ENCODE data around the gene POU2F1.

Gene POU2F1

GRCh38 chr1:167412920-167413319 is 192.2 kb downstream of the POU2F1 start:
- Histone ChIP-seq H3K4me3 (ENCODE audit: low read length) (no peak overlapping the region), H3K27ac (ENCODE audit: low read depth, low read length) (no peak overlapping the region), H3K27me3 (ENCODE audit: control insufficient read depth, insufficient read depth, low read length) (no peaks in the 10 kb centered on the region), H3K4me1 (ENCODE audit: control insufficient read depth, insufficient read depth, low read length) (no peaks in the 10 kb centered on the region), H3K9ac (ENCODE audit: low read length) (no peak overlapping the region), H3K36me3 (ENCODE audit: control insufficient read depth, insufficient read depth, low read length) (peaks cover 14% of the 10 kb centered on the region)

DNA sequence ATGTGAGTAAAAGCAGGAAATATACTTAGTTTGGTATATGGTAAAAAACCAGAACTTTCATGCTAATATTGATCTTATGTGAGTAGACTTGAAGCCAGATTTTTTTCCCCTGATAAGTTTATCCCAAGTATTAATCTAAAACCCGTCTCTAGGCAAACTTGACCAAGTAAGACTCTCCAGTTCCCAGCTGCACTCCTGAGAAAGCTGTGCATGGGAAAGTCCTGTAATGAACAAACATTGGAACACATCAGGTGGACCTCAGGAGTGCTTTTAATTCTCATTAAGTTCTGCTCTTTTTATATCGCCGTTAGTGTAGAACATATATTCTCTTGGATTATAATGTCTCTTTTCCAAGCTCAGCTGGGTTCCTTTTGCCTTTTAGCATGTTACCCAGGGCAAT is 192.6 kb downstream of the POU2F1 start:
- H3K27me3 ChIP-seq (ENCODE audit: control insufficient read depth, insufficient read depth, low read length): no peaks in the 10 kb centered on the region
- H3K27ac ChIP-seq (ENCODE audit: low read depth, low read length): no peak overlapping the region
- H3K4me3 ChIP-seq (ENCODE audit: low read length): no peak overlapping the region
- no peak overlapping the region for H3K9ac ChIP-seq (ENCODE audit: low read length)
- H3K36me3 ChIP-seq (ENCODE audit: control insufficient read depth, insufficient read depth, low read length): peaks cover 14% of the 10 kb centered on the region
- no peaks in the 10 kb centered on the region for H3K4me1 ChIP-seq (ENCODE audit: control insufficient read depth, insufficient read depth, low read length)

- no peak overlapping the region for H3K4me3 ChIP-seq (ENCODE audit: low read length)
- H3K4me1 ChIP-seq (ENCODE audit: control insufficient read depth, insufficient read depth, low read length): no peaks in the 10 kb centered on the region
- no peak overlapping the region for H3K27ac ChIP-seq (ENCODE audit: low read depth, low read length)
- no peaks in the 10 kb centered on the region for H3K27me3 ChIP-seq (ENCODE audit: control insufficient read depth, insufficient read depth, low read length)
- no peak overlapping the region for H3K9ac ChIP-seq (ENCODE audit: low read length)
- peaks cover 14% of the 10 kb centered on the region for H3K36me3 ChIP-seq (ENCODE audit: control insufficient read depth, insufficient read depth, low read length)
Measured at GRCh38 chr1:167416506-167416905, 195.8 kb downstream of the POU2F1 start.

DNA sequence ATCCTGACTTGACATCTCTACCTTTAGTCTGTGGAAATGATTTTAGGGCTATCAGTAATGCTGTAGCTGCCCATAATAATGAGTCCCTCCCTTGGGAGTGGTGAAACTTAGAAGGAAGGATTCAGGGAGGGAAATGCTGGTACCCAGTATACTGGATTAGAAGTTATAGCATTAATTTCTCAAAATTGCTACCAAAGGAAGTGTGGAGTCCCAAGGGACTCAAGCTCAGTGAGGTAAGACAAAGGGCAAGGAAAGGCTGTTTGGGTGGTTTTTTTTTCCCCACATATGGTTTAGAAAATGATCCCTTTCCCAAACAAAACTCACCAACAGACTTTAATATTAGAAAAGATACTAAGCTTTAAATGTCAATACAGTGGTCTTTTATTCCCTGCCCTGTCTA is 197.7 kb downstream of the POU2F1 start:
- H3K9ac ChIP-seq (ENCODE audit: low read length): no peak overlapping the region

GRCh38 chr1:167419245-167419644 is 198.6 kb downstream of the POU2F1 start:
- H3K9ac ChIP-seq (ENCODE audit: low read length): no peak overlapping the region
- H3K27ac ChIP-seq (ENCODE audit: low read depth, low read length): no peak overlapping the region
- no peak overlapping the region for H3K4me3 ChIP-seq (ENCODE audit: low read length)
- peaks cover 2% of the 10 kb centered on the region for H3K36me3 ChIP-seq (ENCODE audit: control insufficient read depth, insufficient read depth, low read length)
- H3K27me3 ChIP-seq (ENCODE audit: control insufficient read depth, insufficient read depth, low read length): no peaks in the 10 kb centered on the region
- H3K4me1 ChIP-seq (ENCODE audit: control insufficient read depth, insufficient read depth, low read length): no peaks in the 10 kb centered on the region

More for the DNA sequence above, 197.7 kb downstream of the POU2F1 start:
- Histone ChIP-seq H3K27ac (ENCODE audit: low read depth, low read length) (no peak overlapping the region), H3K36me3 (ENCODE audit: control insufficient read depth, insufficient read depth, low read length) (peaks cover 2% of the 10 kb centered on the region), H3K4me1 (ENCODE audit: control insufficient read depth, insufficient read depth, low read length) (no peaks in the 10 kb centered on the region), H3K4me3 (ENCODE audit: low read length) (no peak overlapping the region), H3K27me3 (ENCODE audit: control insufficient read depth, insufficient read depth, low read length) (no peaks in the 10 kb centered on the region)

- Histone ChIP-seq H3K27ac (ENCODE audit: low read depth, low read length) (no peak overlapping the region), H3K27me3 (ENCODE audit: control insufficient read depth, insufficient read depth, low read length) (no peaks in the 10 kb centered on the region), H3K36me3 (ENCODE audit: control insufficient read depth, insufficient read depth, low read length) (peaks cover 2% of the 10 kb centered on the region), H3K4me3 (ENCODE audit: low read length) (no peak overlapping the region), H3K9ac (ENCODE audit: low read length) (no peak overlapping the region), H3K4me1 (ENCODE audit: control insufficient read depth, insufficient read depth, low read length) (no peaks in the 10 kb centered on the region)
Measured at GRCh38 chr1:167420510-167420909, 199.8 kb downstream of the POU2F1 start.

DNA sequence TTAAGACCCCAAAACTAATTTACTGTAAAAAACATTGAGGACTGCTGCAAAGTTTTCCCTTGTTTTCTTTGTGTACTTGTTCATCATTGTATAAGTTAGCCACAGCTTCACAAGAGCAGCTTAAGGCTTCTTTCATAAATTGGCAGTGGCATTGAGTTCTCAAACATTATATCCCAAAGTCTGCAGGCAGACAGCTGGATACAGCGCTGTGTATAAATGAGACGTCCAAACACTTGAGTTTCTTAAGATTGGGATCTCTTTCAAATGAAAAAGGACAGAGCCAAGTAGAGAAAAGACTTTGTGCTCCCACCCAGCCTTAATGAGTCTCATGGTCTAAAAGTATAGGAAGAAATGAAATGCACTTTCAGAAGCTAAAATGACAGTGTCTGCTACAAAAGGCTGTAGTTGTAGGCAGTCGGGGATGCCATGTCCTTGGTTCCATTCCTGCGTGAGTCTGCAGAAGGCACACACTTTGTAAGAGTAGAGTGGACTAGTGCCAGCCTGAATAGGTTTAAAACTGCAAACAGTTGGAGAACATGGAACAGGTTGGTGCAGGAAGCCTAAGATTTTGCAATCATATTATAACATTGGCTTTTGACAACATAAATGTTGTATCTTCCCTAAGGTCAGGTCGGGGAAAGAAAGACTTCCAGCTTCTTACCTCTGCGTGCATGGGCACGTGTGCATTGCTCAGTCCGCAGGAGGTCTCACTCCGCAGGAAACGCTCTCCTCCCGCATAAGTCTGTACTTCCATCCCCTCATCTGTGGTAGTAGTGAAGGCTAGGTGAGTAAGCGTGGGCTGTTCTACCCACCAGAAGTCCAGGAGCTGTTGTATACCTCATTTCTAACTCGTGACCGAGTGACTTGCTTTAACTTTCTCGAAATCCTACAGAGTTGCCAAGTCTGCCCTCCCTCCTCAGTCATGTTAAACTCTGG is 203.3 kb downstream of the POU2F1 start:
- Histone ChIP-seq H3K4me3 (ENCODE audit: low read length) (no peak overlapping the region), H3K27me3 (ENCODE audit: control insufficient read depth, insufficient read depth, low read length) (no peaks in the 10 kb centered on the region), H3K27ac (ENCODE audit: low read depth, low read length) (no peak overlapping the region), H3K36me3 (ENCODE audit: control insufficient read depth, insufficient read depth, low read length) (no peaks in the 10 kb centered on the region), H3K9ac (ENCODE audit: low read length) (no peak overlapping the region), H3K4me1 (ENCODE audit: control insufficient read depth, insufficient read depth, low read length) (no peaks in the 10 kb centered on the region)

DNA sequence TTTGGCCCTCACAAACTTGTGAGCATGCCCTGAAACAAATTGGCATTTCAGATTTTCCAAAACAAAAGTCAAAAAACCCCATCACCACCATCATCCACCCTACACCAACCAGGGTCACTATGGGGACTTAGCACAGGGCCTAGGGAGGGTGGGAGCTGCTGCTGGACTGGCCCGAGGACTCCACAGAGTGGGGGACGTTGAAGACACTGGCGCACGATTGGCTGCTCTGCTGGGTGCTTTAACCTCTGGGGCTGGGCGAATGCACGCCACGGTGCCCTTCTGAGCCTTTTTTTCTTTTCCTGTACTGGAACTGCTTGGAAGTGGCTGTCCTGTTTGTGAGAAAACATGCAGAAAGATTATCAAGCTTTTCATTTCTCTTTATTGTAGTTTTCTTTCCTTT is 204.8 kb downstream of the POU2F1 start:
- Histone ChIP-seq H3K4me3 (ENCODE audit: low read length) (no peak overlapping the region), H3K27ac (ENCODE audit: low read depth, low read length) (no peak overlapping the region), H3K4me1 (ENCODE audit: control insufficient read depth, insufficient read depth, low read length) (no peaks in the 10 kb centered on the region), H3K36me3 (ENCODE audit: control insufficient read depth, insufficient read depth, low read length) (no peaks in the 10 kb centered on the region), H3K9ac (ENCODE audit: low read length) (no peak overlapping the region), H3K27me3 (ENCODE audit: control insufficient read depth, insufficient read depth, low read length) (no peaks in the 10 kb centered on the region)

DNA sequence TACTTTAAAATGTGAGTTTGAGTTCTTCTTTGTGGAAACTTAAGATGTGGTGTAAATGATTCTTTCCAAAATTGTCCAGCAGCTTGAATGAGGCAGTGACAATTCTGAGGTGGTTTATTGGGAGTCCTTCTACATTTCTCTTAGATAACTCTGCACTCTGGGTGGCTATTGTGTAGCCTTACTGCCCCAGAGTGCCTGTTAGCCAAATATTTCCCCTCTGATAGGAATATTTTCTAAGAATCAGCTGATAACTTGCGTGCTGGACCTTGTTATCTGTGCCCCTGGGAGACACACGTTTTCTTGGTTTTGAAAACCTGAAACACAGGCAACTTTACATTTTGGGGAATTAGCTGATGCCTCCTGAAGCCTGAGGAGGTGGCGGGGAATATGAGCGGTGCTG is 206.0 kb downstream of the POU2F1 start:
- Histone ChIP-seq H3K27ac (ENCODE audit: low read depth, low read length) (no peak overlapping the region), H3K36me3 (ENCODE audit: control insufficient read depth, insufficient read depth, low read length) (no peaks in the 10 kb centered on the region), H3K4me1 (ENCODE audit: control insufficient read depth, insufficient read depth, low read length) (no peaks in the 10 kb centered on the region), H3K27me3 (ENCODE audit: control insufficient read depth, insufficient read depth, low read length) (no peaks in the 10 kb centered on the region), H3K9ac (ENCODE audit: low read length) (no peak overlapping the region), H3K4me3 (ENCODE audit: low read length) (no peak overlapping the region)

- Histone ChIP-seq H3K27ac (ENCODE audit: low read depth, low read length) (no peak overlapping the region), H3K4me3 (ENCODE audit: low read length) (no peak overlapping the region), H3K9ac (ENCODE audit: low read length) (no peak overlapping the region), H3K4me1 (ENCODE audit: control insufficient read depth, insufficient read depth, low read length) (no peaks in the 10 kb centered on the region), H3K27me3 (ENCODE audit: control insufficient read depth, insufficient read depth, low read length) (no peaks in the 10 kb centered on the region), H3K36me3 (ENCODE audit: control insufficient read depth, insufficient read depth, low read length) (no peaks in the 10 kb centered on the region)
Measured at GRCh38 chr1:167427848-167428247, 207.2 kb downstream of the POU2F1 start.

- Histone ChIP-seq H3K27ac (ENCODE audit: low read depth, low read length) (no peak overlapping the region), H3K27me3 (ENCODE audit: control insufficient read depth, insufficient read depth, low read length) (no peaks in the 10 kb centered on the region), H3K4me3 (ENCODE audit: low read length) (no peak overlapping the region), H3K9ac (ENCODE audit: low read length) (no peak overlapping the region), H3K36me3 (ENCODE audit: control insufficient read depth, insufficient read depth, low read length) (no peaks in the 10 kb centered on the region), H3K4me1 (ENCODE audit: control insufficient read depth, insufficient read depth, low read length) (no peaks in the 10 kb centered on the region)
Measured at GRCh38 chr1:167428395-167428794, 207.7 kb downstream of the POU2F1 start.

DNA sequence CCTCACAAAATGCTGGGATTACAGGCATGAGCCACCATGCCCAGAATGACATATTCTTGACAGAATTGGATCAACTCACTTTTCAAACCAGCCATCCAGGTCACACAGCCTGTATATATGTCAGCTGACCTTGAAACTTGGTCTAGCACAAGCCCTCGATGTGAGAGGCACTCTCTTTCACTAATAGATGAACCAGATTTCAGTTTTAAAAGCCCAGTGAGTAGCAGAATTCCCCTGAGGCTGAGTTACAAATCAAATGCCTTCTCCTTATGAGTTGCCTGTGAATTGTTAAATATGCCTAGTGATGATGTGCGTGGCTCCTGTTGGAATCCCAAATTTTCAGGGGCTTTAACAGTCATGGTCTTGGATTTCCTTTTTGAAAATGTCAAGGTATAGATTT is 208.9 kb downstream of the POU2F1 start:
- no peaks in the 10 kb centered on the region for H3K4me1 ChIP-seq (ENCODE audit: control insufficient read depth, insufficient read depth, low read length)
- H3K27me3 ChIP-seq (ENCODE audit: control insufficient read depth, insufficient read depth, low read length): no peaks in the 10 kb centered on the region
- H3K4me3 ChIP-seq (ENCODE audit: low read length): no peak overlapping the region
- H3K27ac ChIP-seq (ENCODE audit: low read depth, low read length): no peak overlapping the region
- H3K9ac ChIP-seq (ENCODE audit: low read length): no peak overlapping the region
- no peaks in the 10 kb centered on the region for H3K36me3 ChIP-seq (ENCODE audit: control insufficient read depth, insufficient read depth, low read length)

All from rectal smooth muscle tissue (tissue), 1 donor.